HepG2 (cell line): ENCODE results near the gene DNMT1. TPM values are rescaled to one million over a fixed set of nuclear protein-coding genes. Genes with fewer than 3 reads are reported as not detected.

Experiments used
- ATAC-seq: fragments of 200-7000 bp; cut with Tn5 transposase; 3 replicates; pipeline ENCODE4 v1.9.1; 2020; ENCODE audit warnings: mild to moderate bottlenecking, moderate library complexity
- BruUV-seq: library from RNA; stranded (reverse); fragments of 400-500 nt; replicated peaks from 2 replicates; lab custom pipeline; 2021; lab: Mats Ljungman, UMichigan
- CTCF ChIA-PET: fragments of 300-600 bp; formaldehyde crosslinking; extraction: SDS; loops from one replicate; lab custom pipeline; 2021; ENCODE audit warnings: low total read pairs, inconsistent platforms, low intra/inter-chr PET ratio; lab: Yijun Ruan, JAX
- POLR2A ChIA-PET: fragments of 350-600 bp; sonication (Branson Sonifier 250); formaldehyde crosslinking; loops from one replicate; lab custom pipeline; 2020; ENCODE audit warnings: antibody characterized with exemption, inconsistent platforms; lab: Yijun Ruan, JAX
- DNase-seq: peaks from one replicate; pipeline ENCODE4 v3.0.0-alpha.2; 2015; ENCODE audit warnings: low spot score
- FAIRE-seq: peaks from 3 replicates; lab custom pipeline; 2011; peaks lifted over from hg19 to GRCh38; lab: Jason Lieb, UNC
- H2AFZ ChIP-seq: one replicate; pipeline ENCODE4 v1.6.1; 2011; ENCODE audit warnings: low read length, inconsistent platforms
- H3K27ac ChIP-seq: fragments of 300-600 bp; 3 replicates; pipeline ENCODE4 v1.8.0; 2011; ENCODE audit warnings: mixed run types, mild to moderate bottlenecking, mixed read lengths, low read length, inconsistent platforms; ENCODE audit not compliant: insufficient read depth; ENCODE audit errors: extremely low read length
- H3K27me3 ChIP-seq, 2 experiments: fragments of 200-600 bp in 1 of 2; 2 replicates in 1 of 2; 3 replicates in 1 of 2; pipeline versions ENCODE4 v1.6.0 to v1.8.0; 2011; ENCODE audit warnings: low read length in 2 of 2, mild to moderate bottlenecking in 2 of 2, moderate library complexity in 2 of 2, inconsistent platforms in 1 of 2; ENCODE audit not compliant: insufficient read depth in 2 of 2, control insufficient read depth in 1 of 2
- H3K36me3 ChIP-seq, 2 experiments: fragments of 200-600 bp in 1 of 2; replicated peaks in 1 of 2; 2 replicates in 1 of 2; 3 replicates in 1 of 2; pipeline versions ENCODE4 v1.5.1 to v1.8.0; 2011; ENCODE audit warnings: low read length in 2 of 2, inconsistent platforms in 1 of 2; ENCODE audit not compliant: insufficient read depth in 2 of 2, control insufficient read depth in 1 of 2
- H3K4me1 ChIP-seq: 2 replicates; pipeline ENCODE4 v1.5.1; 2012; ENCODE audit warnings: low read length, inconsistent platforms; ENCODE audit not compliant: insufficient read depth
- H3K4me2 ChIP-seq: 2 replicates; pipeline ENCODE4 v1.6.0; 2011; ENCODE audit warnings: low read depth, low read length, inconsistent platforms
- H3K4me3 ChIP-seq, 3 experiments: fragments of 200-600 bp in 1 of 3; sonication (generic), shearing (Covaris generic) in 1 of 3; replicated peaks in 1 of 3; 2 replicates each; pipeline ENCODE4 v1.5.1; 2011 to 2016; ENCODE audit warnings: low read length in 3 of 3, inconsistent platforms in 2 of 3, low read depth in 2 of 3, mild to moderate bottlenecking in 2 of 3, control low read depth in 1 of 3, mixed read lengths in 1 of 3; ENCODE audit not compliant: insufficient read depth in 1 of 3
- H3K79me2 ChIP-seq: one replicate; pipeline ENCODE4 v1.6.1; 2011; ENCODE audit warnings: low read length, inconsistent platforms; ENCODE audit not compliant: insufficient read depth
- H3K9ac ChIP-seq: 2 replicates; pipeline ENCODE4 v1.6.0; 2011; ENCODE audit warnings: mild to moderate bottlenecking, low read depth, low read length, inconsistent platforms; ENCODE audit not compliant: insufficient read depth
- H3K9me3 ChIP-seq: 2 replicates; pipeline ENCODE4 v1.5.1; 2012; ENCODE audit warnings: mild to moderate bottlenecking, low read length
- H4K20me1 ChIP-seq: 2 replicates; pipeline ENCODE4 v1.6.0; 2011; ENCODE audit warnings: inconsistent platforms, mild to moderate bottlenecking, low read length, moderate library complexity; ENCODE audit not compliant: insufficient read depth
- CEBPB ChIP-seq: IDR thresholded peaks from 2 replicates; pipeline ENCODE4 v1.6.1; 2011; ENCODE audit warnings: low read depth, low read length, improper control_type of control experiment, borderline replicate concordance
- MXI1 ChIP-seq: IDR thresholded peaks from 3 replicates; pipeline ENCODE4 v1.6.1; 2012; ENCODE audit warnings: low read depth, low read length, inconsistent platforms, borderline replicate concordance
- ZNF333 ChIP-seq: sonication (generic); formaldehyde crosslinking; IDR thresholded peaks from 2 replicates; pipeline ENCODE4 v1.4.0; 2020; ENCODE audit warnings: mild to moderate bottlenecking, missing genetic modification reagents, borderline replicate concordance
- ZNF570 ChIP-seq: sonication (generic); formaldehyde crosslinking; IDR thresholded peaks from 2 replicates; pipeline ENCODE4 v1.4.0; 2020; ENCODE audit warnings: mild to moderate bottlenecking, missing genetic modification reagents, borderline replicate concordance
- WGBS: methylation state at CpG from one replicate; pipeline ENCODE4 v1.1.6; 2017; ENCODE audit warnings: low lambda C conversion rate; 5-methylcytosine and 5-hydroxymethylcytosine counted together
- in situ Hi-C: cut with HindIII; loops from 2 replicates; pipeline ENCODE4 v1.10.0; 2017; ENCODE audit warnings: low pct_unique_long_range_greater_than_20kb; ENCODE audit not compliant: extremely low pct_ligation_motif_present
- intact Hi-C: fragments of 100-400 bp; cut with micrococcal nuclease; formaldehyde crosslinking; loops from one replicate; pipeline ENCODE4 v1.10.0; 2022; ENCODE audit not compliant: unreplicated experiment
- polyA plus RNA-seq, 8 experiments: library from polyadenylated mRNA; depleted of rRNA in 3 of 8; stranded (reverse) in 7 of 8; unstranded in 1 of 8; fragments of >200 nt; fragmentation: Illumina TruSeq in 4 of 8; extraction: Trizol in 4 of 8; gene quantifications; 2 replicates each; pipeline versions ENCODE4 v1.2.1 to v1.2.3, GENCODE V29; 2011 to 2016; ENCODE audit warnings: low read depth in 4 of 8, missing spikeins in 1 of 8, mixed read lengths in 1 of 8; ENCODE audit not compliant: insufficient read depth in 1 of 8
- total RNA-seq, 5 experiments: library from RNA; depleted of rRNA; stranded (reverse); fragments of >200 nt; fragmentation: Illumina TruSeq; extraction: Trizol; gene quantifications; 2 replicates each; pipeline ENCODE4 v1.2.3, GENCODE V29; 2016; ENCODE audit warnings: low read depth in 1 of 5

DNMT1 gene
- total and polyA plus RNA-seq, 2 of the 13 experiments (the other 11 are each of a cell fraction or from before 2014, with no cell fraction given) = 31.2 to 91.1 TPM

DNA sequence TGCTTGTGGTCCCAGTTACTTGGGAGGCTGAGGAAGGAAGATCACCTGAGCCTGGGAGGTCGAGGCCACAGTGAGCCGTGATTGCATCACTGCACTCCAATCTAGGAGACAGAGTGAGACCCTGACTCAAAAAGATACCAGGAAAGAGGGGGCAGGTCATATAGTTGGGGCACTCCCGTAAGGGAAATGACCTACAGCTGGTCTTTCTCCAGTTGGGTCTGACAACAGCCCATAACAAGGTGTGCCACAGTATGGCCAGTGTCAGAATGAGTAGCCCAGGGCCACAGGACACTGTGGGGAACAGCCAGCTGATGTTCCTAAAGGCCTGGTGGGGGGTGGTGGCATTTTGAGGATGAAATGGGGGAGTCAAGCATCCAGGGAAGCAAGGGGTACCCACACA is 10.8 kb downstream of the DNMT1 start:
- H3K4me2 ChIP-seq = no peak overlapping the region
- intact Hi-C loops (no loop called here), in situ Hi-C loops (no loop called here)
- H2AFZ ChIP-seq = no peak overlapping the region
- FAIRE-seq = no peak
- CTCF ChIA-PET = no interaction called here
- H3K79me2 ChIP-seq = peaks cover 36% of the 10 kb centered on the region
- H3K9me3 ChIP-seq = no peaks in the 10 kb centered on the region
- peaks cover 14 to 53% of the 10 kb centered on the region in 2 experiments for H3K36me3 ChIP-seq
- no peaks in the 10 kb centered on the region for H3K4me1 ChIP-seq
- whole genome bisulfite sequencing = 96% methylated on average over 3 of the region's 3 CpGs
- BruUV-seq = no TSS peak
- 0 out of 2 replicates have a peak, but pooled peaks cover 5% of the 10 kb centered on the region for H4K20me1 ChIP-seq
- no peak overlapping the region for H3K4me3 ChIP-seq
- ATAC-seq = no peak
- H3K27me3 ChIP-seq = no peaks in the 10 kb centered on the region
- DNase-seq = no peak
- H3K27ac ChIP-seq = no peak overlapping the region
- H3K9ac ChIP-seq = no peak overlapping the region
- TF ChIP-seq ZNF333 (no peak), CEBPB (peak; percentile 25; the same call in 1 of the 2 replicates)
- POLR2A ChIA-PET = no interaction called here

DNA sequence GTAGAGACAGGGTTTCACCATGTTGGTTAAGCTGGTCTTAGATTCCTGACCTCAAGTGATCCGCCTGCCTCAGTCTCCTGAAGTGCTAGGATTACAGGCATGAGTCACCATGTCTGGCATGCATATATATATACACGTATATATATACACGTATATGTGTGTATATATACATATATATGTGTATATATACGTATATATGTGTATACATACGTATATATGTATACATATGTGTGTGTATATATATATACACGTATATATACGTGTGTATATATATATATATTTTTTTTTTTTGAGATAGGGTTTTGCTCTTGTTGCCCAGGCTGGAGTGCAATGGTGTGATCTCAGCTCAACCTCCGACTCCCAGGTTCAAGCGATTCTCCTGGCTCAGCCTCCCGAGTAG is 11.9 kb downstream of the DNMT1 start:
- no peak for DNase-seq
- no peaks in the 10 kb centered on the region for H3K4me1 ChIP-seq
- no TSS peak for BruUV-seq

More for the DNA sequence above, 11.9 kb downstream of the DNMT1 start:
- POLR2A ChIA-PET = interaction anchor here (0.6 kb wide), 1 partner anchor 72 kb away, joined by 3 read pairs; no protein-coding TSS in a partner anchor
- Histone ChIP-seq H2AFZ (no peak overlapping the region), H3K4me2 (no peak overlapping the region), H3K4me3 (no peak overlapping the region), H3K27ac (no peak overlapping the region), H3K9ac (no peak overlapping the region), H3K27me3 (no peaks in the 10 kb centered on the region)
- 92% methylated on average over 10 of the region's 10 CpGs for WGBS
- ATAC-seq = no peak
- FAIRE-seq = no peak
- TF ChIP-seq MXI1 (no peak), ZNF570 (no peak)
- TF ChIP-seq, all 625 proteins: peak for 0
- in situ Hi-C loops = no loop called here
- H4K20me1 ChIP-seq = 0 out of 2 replicates have a peak, but pooled peaks cover 5% of the 10 kb centered on the region
- H3K79me2 ChIP-seq = peaks cover 26% of the 10 kb centered on the region
- intact Hi-C loops = no loop called here
- H3K9me3 ChIP-seq = no peaks in the 10 kb centered on the region
- CTCF ChIA-PET = no interaction called here
- H3K36me3 ChIP-seq = peaks cover 14 to 48% of the 10 kb centered on the region in 2 experiments
